DMS 273 treated with DMSO at 0.1 percent for 48 hours (cell line): ENCODE measurements around the gene NPR1.
A peak's percentile ranks its signal among the peaks of the same experiment; 100 is the strongest.
"Not testable (repeated sequence)": the region's sequence is repeated elsewhere in the genome, so short reads cannot be mapped to it uniquely, and the experiment has no call there.

ENCODE experiments used
- DNase-seq: peaks from one replicate; lab custom pipeline; 2025; lab: John Stamatoyannopoulos, UW

NPR1 gene

DNA sequence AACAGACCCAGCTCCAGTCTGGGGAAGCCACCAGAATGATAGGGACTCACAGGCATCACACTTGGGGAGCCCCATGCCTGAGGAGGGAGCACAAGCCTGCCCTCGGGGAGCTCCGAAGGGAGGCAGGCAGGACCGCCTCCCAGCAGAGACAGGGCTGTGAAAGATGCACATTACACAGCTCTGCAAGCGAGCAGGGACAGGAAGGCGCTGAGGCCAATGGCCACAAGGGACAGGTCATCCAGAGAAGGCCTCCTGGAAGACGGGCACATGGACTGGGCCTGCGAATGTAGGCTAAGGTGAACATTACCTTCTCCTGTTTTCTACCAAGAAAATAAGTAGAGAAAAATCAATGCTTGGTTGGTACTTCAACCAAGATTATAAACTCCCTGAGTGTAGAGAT is 4.2 kb downstream of the NPR1 start:
- no peak for DNase-seq

DNA sequence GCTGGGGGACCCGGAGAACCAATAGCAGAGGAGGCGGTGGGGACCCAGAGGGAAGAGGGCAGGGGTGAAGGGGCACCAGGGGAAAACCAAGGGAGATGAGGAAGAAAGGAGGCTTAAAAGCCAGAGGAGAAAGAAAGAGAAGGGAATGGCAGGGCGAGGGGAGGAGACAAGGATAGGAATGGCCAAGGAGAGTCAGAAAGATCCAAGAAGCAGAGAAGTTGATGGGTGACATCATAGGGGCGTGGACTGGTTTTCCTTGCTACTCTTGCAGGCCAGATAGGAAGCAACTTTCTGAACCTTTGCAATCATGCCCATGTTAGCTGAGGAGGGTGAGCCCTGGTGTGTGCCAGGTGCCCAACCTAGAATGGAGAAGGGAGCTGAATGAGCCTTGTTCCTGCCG is 5.4 kb downstream of the NPR1 start:
- no peak for DNase-seq

DNA sequence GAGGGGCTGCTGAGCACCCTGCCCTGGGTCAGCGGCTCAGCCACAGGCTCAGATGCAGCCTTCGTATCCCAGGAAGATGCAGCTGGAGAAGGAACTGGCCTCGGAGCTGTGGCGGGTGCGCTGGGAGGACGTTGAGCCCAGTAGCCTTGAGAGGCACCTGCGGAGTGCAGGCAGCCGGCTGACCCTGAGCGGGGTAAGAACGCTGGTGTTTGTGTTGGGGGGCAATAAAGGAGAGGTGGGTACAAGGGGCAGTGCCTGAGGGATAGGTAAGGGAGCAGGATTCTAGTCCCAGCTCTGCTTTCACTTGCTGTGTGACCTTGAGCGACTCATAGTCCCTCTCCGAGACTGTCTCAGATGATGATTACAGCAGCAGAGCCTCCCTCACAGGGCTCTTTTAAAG is 6.4 kb downstream of the NPR1 start:
- DNase-seq: no peak

DNA sequence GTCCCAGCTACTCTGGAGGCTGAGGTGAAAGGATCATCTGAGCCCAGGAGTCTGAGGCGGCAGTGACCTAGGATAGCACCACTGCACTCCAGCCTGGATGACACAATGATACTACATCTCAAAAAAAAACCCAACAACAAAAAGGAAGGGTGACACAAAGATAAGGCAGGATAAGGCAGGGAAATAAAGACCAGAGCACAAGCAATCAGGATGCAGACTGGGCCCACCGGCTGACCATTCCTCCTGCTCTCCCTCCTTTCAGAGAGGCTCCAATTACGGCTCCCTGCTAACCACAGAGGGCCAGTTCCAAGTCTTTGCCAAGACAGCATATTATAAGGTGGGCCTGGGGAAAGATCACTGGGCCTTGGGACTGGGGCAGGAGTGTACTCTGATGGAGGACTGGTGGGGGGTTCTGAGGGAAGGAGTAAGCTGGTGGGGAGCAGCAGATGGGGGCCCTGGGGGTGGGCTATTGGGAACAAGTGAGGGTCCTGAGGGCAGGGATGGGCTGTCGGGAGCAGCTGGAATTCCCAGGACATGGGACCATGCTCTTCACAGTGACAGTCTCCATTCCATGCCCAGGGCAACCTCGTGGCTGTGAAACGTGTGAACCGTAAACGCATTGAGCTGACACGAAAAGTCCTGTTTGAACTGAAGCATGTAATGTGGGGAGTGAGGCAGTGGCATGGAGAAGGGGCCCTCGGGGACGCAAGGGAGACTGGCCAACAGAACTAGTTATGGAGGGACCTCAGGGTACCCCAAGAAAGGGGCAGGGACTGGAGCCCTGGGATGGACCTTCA is 7.3 kb downstream of the NPR1 start:
- DNase-seq: no peak

DNA sequence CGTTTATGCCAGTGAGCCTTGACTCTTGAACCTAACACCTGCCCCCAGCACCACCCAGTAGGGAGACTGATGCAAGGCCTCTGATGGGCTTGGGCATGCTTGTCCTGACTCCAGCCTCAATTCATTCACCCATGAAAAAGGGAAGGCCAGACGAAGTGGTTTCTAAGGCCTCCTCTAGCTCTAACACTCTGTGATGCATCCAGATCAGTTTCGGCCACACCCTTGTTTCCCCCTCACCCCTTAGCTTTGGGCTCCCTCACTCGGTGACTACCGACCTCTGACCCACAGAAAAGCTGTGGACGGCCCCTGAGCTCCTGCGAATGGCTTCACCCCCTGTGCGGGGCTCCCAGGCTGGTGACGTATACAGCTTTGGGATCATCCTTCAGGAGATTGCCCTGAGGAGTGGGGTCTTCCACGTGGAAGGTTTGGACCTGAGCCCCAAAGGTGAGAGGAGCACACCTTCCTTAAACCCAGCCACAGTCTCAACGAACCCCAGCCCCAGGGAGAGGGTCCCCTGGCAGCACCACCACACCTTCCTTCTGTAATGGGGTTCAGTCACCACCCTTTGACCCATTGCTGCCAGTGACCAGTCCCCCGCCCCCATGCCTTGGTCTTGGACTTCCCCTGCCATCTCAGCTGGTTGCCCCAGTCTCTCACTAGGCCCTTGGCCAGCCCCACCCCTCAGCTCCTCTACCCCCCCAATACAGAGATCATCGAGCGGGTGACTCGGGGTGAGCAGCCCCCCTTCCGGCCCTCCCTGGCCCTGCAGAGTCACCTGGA is 9.0 kb downstream of the NPR1 start:
- no peak for DNase-seq

DNA sequence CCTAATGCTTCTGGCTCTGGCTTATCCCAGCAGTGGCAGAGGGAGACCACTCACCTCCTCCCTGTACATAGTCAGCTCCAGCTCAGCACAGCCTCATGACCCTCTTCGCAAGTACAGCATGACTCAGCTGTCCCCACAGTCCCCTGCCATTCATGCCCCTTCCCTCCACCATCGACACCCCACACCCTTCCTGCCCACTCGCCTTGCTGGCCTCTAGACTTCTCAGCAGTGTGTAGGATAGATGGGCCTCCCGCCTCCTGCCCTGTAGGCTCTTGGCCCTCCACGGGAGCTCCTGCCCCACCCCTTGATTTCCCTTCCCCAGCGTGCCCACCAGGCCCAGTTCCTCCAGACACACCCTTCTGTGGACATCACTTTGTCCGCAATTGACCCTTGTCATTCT is 9.8 kb downstream of the NPR1 start:
- DNase-seq: no peak

DNA sequence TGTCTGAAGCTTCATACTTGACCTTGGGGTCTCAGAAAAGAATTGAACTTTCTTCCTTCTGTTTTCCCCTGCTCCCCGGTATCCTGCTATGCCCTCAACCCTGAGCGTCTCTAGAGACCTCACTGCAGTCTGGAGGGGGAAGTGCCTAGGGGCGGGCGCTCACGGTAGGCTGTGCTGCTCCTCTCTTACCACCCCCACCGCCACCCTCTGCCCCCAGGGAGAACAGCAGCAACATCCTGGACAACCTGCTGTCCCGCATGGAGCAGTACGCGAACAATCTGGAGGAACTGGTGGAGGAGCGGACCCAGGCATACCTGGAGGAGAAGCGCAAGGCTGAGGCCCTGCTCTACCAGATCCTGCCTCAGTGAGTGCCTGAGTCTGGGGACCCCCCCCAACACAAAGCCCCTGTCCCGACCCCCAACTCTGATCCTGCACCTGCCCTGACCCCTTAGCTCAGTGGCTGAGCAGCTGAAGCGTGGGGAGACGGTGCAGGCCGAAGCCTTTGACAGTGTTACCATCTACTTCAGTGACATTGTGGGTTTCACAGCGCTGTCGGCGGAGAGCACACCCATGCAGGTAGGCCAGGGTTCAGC is 10.3 kb downstream of the NPR1 start:
- no peak for DNase-seq

DNA sequence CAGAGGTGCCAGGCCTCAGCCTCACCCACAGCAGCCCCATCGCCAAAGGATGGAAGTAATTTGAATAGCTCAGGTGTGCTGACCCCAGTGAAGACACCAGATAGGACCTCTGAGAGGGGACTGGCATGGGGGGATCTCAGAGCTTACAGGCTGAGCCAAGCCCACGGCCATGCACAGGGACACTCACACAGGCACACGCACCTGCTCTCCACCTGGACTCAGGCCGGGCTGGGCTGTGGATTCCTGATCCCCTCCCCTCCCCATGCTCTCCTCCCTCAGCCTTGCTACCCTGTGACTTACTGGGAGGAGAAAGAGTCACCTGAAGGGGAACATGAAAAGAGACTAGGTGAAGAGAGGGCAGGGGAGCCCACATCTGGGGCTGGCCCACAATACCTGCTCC is 15.0 kb downstream of the NPR1 start:
- no peak for DNase-seq

DNA sequence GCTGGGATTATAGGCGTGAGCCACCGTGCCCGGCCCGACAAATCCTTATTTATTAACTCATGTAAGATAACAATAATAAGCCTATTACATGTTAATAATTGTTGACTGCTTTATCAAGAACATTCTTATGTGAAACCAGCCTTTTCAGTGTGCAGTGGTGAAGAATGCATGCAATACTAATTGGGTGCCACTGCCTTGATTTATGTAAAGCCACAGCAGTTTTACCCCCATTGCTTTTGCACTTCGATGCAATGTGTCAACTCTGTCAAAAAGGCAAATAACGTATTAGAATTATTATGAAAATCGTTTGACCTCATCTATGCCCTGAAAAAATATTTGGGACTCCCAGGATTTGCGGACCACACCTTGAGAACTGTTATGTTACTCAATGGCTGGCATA is 18.3 kb downstream of the NPR1 start:
- no peak for DNase-seq

DNA sequence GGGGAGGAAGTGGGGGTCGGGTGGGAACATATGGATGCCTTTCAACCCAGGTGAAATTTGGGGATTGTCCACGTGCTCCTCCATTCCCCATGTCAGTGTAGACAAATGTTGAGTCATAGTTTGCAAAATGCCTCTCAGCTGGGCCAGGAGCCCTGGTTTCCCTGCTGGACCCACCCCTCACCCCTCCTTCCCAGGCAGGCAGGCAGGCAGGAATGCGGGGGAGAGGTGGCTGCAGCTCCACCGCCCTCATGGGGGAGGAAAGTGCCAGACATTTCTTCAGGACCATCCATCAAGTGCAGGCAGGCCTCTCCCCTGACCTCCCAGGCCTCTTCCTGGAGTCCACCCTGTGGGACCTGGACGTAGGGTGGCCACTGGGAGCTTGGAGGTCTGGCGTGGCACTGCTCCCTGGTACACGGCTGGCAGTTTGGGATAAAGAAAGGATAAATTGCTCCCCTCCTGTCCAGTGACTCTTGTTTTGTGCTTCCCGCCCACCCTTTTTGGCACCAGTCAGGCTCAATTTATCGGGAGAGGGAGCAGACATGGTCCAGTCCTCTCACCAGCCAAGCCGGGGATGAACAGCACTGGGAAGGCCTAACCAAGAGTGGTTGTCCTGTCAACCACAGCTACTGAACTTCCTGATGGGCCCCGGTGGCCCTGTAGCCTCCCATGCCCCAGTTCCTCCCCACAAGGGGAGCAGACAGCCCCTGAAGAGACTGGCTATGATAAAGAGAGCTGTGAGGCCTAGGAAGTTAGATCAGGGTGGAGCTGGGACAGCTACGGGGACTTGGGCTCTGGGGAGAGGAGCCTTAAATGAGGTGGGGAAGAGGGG is 18.9 kb downstream of the NPR1 start:
- DNase-seq: no peak

DNA sequence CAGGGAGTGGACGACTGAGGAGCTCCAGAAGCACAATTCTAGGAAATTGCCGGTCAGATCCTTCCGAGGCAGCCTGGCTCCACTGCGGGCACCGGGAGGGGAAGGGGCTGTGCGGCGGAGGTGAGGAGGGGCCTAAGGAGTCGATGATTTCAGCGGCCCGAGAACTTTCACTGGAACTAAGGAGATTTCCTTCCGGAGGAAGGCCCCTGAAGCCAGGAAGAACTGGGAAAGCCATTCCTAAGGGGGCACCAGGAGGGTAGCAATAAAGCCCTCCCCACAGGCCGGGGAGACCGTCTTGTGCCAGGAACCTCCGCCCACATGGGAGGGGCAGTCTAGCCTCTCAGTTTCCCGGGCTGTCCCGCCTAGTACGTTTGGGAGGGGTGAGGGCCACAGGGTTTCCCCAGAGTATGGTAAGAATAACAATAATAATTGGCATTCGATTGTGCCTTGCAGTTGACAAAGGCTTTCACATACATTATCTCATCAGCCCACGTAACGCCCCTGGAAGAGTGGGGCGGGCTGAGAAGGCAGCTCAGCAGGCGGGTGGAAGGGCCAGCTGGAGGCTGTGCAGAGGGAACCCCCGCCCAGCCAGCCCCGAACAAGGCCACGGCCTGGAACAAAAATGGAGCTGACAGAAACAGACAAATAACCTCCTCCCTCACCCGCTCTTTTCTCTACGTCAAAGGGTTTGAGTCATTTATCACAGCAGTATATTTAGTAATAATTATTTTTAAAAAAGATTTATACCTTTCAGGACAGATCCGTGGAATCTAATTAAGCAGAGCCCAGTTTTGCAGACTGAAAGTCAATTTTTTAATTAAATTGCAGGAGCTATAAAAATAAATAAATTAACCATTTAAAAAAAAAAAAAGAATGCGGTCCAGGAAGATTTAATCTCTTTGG is 19.8 kb downstream of the NPR1 start:
- peak; percentile 47 for DNase-seq

DNA sequence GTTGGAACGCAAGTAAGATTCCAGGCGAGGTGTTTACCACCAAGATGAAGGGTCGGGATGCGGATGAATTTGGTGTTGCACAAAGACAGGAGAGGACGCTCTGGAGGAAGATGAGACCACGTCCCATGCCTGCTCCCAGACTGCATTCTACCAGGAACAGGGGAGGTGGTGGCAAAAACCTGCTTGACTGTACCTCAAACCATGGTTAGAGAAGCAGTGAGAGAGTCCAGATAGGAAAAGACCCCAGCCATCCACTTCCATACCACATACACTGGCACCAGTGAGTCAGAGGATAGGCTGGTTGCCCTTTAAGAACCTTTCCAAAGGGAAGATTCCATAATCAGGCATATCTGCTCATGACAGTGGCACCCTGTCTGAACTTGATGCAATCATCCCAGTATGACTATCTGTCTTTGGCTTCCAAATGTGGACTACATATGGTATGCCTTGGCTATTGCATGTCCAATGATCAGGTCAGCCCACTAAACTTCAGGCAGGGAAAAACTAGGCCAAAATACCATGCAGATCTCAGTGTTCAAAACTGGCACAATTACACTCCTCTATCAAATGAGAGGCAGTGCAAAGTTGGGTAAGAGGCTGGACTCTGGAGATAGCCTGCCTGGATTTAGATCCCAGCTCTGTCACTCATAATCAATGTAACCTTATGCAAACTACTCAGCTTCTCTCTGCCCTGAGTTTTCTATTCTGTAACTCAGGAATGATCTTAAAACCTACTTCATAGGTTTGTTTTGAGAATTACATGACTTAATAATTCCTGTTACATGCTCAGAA is 20.6 kb downstream of the NPR1 start:
- DNase-seq: no peak

DNA sequence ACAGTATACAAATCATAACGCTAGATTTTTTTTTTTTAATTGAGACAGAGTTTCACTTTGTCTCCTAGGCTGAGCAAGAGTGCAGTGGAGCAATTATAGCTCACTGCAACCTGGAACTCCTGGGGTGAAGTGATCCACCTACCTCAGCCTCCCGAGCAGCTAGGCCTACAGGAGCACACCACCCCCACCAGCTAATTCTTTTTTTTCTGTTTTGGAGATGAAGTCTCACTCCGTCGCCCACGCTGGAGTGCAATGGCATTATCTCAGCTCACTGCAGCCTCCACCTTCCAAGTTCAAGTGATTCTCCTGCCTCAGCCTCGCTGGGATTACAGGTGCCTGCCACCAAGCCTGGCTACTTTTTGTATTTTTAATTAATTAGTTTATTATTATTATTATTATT is 21.3 kb downstream of the NPR1 start:
- DNase-seq: no peak

DNA sequence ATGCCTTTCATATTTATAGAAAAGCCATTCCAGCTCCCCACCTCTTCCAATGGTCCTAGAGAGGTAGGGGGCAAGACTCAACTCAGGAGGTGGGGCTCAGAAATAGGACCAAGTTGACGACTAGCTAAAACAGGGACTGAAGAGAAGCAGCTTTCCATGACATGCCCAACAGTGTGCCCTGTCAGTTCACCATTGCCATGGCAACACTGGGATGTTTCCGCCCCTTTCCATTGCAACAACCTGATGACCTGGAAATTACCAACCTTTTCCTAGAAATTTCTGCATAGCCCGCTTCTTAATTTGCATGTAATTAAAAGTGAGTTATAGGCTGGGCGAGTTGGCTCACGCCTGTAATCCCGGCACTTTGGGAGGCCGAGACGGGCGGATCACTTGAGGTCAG is 27.0 kb downstream of the NPR1 start:
- no peak for DNase-seq

DNA sequence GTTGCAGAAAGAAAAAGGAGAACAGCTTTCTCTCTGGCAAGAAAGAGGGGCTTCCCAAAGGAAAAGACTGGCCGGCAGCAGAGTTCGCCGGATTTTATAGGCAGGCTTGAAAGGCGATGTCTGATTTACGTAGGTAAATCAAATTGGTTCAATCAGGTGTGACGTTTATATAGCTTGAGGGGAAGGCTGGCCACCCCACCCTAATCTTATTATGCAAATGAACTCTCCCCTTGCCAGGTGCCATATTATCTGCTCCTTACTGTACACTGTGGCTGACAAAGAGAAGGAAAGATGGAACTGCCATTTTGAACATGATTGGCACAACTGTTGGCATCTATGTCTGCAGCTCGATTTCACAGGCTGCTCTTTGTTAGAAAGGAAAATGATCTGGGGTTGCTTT is 32.5 kb downstream of the NPR1 start:
- DNase-seq: no peak

DNA sequence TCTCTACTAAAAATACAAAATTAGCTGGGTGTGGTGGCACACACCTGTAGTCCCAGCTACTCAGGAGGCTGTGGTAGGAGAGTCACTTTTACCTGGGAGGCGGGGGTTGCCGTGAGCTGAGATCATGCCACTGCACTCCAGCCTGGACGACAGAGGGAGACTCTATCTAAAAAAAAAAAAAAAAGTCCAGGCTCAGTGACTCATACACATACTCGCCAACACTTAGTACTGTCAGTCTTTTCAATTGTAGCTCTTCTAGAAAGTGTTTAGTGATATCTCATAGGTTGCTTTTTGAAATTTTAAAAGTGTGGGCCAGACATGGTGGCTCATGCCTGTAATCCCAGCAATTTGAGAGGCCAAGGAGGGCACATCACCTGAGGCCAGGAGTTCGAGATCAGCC is 37.7 kb downstream of the NPR1 start:
- DNase-seq: not testable (repeated sequence)

DNA sequence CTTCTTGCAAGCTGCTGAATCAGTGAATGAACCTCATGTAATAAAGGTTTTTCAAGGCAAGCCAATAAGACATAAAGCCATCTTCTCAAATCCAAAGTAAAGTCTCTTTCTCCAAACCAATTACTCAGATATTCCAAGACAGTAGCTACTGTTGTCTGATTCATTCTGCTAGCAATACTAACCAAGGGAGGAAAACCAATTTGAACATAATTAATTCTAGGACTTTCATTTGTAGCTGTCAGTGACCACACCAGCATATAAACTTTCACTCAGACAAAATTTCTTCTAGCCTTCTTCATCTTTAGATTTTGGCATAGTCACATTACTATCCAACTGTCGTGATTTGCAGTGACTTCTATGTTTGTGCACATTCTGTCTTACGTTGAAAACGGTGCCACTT is 38.8 kb downstream of the NPR1 start:
- DNase-seq: no peak

DNA sequence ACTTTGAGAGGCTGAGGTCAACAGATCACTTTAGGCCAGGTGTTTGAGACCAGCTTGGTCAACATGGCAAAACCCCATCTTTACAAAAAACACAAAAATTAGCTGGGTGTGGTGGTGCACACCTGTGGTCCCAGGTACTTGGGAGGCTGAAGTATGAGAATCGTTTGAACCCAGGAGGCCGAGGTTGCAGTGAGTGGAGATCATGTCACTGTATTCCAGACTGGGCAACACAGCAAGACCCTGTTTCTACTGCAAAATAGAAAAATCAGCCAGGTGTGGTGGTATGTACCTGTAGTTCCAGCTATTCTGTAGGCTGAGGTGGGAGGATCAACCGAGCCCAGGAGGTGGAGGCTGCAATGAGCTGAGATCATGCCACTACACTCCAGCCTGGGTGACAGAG is 45.2 kb downstream of the NPR1 start:
- DNase-seq: no peak

DNA sequence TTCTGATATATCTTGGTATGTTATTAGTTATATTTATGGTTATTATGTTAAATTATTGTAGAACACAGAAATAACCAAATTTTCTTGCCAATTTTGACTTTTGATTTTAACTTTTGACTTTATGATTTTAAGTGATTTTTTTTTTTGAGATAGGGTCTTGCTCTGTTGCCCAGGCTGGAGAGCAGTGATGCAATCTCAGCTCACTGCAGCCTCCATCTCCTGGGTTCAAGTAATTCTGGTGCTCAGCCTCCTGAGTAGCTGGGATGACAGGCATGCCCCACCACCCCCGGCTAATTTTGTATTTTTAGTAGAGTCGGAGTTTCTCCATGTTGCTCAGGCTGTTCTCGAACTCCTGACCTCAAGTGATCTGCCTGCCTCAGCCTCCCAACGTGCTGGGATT is 46.1 kb downstream of the NPR1 start:
- not testable (repeated sequence) for DNase-seq
